ENCODE results near the gene TRAPPC4.

DNA sequence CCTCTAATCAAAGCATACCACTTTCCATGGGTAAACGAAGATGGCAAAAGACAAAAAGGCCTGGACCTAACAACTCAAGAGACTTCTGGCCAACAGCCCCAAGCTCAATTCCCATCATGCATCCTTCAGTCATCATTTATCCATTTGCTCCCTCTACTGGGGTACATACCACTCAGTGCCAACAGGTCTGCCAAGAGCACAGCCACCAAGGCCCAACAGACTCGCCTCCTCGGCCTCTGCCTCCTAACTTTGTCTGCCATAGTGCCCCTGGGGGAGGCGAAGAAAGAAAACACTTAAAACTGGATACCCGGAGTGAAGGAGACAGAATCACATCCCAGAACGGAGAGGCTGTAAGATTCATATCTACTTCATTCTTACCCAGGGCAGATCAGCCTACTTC is 37.3 kb downstream of the TRAPPC4 start:
- TF ChIP-seq CTCF (IDR thresholded peaks at IDR 0.05; ENCODE audit: low read depth, low read length, missing input control) = no peak
- TF ChIP-seq, protein P1, sequence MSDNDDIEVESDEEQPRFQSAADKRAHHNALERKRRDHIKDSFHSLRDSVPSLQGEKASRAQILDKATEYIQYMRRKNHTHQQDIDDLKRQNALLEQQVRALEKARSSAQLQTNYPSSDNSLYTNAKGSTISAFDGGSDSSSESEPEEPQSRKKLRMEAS (IDR thresholded peaks at IDR 0.05) = no peak
- TF ChIP-seq, protein P2, sequence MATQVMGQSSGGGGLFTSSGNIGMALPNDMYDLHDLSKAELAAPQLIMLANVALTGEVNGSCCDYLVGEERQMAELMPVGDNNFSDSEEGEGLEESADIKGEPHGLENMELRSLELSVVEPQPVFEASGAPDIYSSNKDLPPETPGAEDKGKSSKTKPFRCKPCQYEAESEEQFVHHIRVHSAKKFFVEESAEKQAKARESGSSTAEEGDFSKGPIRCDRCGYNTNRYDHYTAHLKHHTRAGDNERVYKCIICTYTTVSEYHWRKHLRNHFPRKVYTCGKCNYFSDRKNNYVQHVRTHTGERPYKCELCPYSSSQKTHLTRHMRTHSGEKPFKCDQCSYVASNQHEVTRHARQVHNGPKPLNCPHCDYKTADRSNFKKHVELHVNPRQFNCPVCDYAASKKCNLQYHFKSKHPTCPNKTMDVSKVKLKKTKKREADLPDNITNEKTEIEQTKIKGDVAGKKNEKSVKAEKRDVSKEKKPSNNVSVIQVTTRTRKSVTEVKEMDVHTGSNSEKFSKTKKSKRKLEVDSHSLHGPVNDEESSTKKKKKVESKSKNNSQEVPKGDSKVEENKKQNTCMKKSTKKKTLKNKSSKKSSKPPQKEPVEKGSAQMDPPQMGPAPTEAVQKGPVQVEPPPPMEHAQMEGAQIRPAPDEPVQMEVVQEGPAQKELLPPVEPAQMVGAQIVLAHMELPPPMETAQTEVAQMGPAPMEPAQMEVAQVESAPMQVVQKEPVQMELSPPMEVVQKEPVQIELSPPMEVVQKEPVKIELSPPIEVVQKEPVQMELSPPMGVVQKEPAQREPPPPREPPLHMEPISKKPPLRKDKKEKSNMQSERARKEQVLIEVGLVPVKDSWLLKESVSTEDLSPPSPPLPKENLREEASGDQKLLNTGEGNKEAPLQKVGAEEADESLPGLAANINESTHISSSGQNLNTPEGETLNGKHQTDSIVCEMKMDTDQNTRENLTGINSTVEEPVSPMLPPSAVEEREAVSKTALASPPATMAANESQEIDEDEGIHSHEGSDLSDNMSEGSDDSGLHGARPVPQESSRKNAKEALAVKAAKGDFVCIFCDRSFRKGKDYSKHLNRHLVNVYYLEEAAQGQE (IDR thresholded peaks at IDR 0.05) = no peak
- no peak for TF ChIP-seq TAF1 (conservative IDR thresholded peaks at IDR 0.05)
- TF ChIP-seq, protein P3, sequence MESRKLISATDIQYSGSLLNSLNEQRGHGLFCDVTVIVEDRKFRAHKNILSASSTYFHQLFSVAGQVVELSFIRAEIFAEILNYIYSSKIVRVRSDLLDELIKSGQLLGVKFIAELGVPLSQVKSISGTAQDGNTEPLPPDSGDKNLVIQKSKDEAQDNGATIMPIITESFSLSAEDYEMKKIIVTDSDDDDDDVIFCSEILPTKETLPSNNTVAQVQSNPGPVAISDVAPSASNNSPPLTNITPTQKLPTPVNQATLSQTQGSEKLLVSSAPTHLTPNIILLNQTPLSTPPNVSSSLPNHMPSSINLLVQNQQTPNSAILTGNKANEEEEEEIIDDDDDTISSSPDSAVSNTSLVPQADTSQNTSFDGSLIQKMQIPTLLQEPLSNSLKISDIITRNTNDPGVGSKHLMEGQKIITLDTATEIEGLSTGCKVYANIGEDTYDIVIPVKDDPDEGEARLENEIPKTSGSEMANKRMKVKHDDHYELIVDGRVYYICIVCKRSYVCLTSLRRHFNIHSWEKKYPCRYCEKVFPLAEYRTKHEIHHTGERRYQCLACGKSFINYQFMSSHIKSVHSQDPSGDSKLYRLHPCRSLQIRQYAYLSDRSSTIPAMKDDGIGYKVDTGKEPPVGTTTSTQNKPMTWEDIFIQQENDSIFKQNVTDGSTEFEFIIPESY (IDR thresholded peaks at IDR 0.05) = no peak
